SHP77 treated with DMSO at 0.1 percent for 48 hours (cell line): ENCODE data around the gene CC2D1A.

ENCODE experiments used
- DNase-seq: peaks from one replicate; lab custom pipeline; 2025; lab: John Stamatoyannopoulos, UW

The CC2D1A gene

GRCh38 chr19:13877303-13877702 is 28.7 kb upstream of the CC2D1A start:
- no peak for DNase-seq

- DNase-seq: peak; percentile 81
Measured at GRCh38 chr19:13880059-13881043, 25.6 kb upstream of the CC2D1A start.

- no peak for DNase-seq
Measured at GRCh38 chr19:13881251-13881691, 24.7 kb upstream of the CC2D1A start.

- no peak for DNase-seq
Measured at GRCh38 chr19:13881692-13882418, 24.1 kb upstream of the CC2D1A start.

GRCh38 chr19:13882419-13882795 is 23.6 kb upstream of the CC2D1A start:
- DNase-seq: no peak

- DNase-seq: no peak
Measured at GRCh38 chr19:13882836-13883235, 23.2 kb upstream of the CC2D1A start.

- no peak for DNase-seq
Measured at GRCh38 chr19:13883516-13884064, 22.4 kb upstream of the CC2D1A start.

GRCh38 chr19:13884726-13885591 is 21.0 kb upstream of the CC2D1A start:
- no peak for DNase-seq

GRCh38 chr19:13885826-13886365 is 20.1 kb upstream of the CC2D1A start:
- DNase-seq: no peak

GRCh38 chr19:13887018-13887436 is 19.0 kb upstream of the CC2D1A start:
- no peak for DNase-seq

- no peak for DNase-seq
Measured at GRCh38 chr19:13887517-13887916, 18.5 kb upstream of the CC2D1A start.

GRCh38 chr19:13888281-13888680 is 17.7 kb upstream of the CC2D1A start:
- no peak for DNase-seq

GRCh38 chr19:13890136-13890535 is 15.9 kb upstream of the CC2D1A start:
- no peak for DNase-seq

- DNase-seq: no peak
Measured at GRCh38 chr19:13892870-13893269, 13.1 kb upstream of the CC2D1A start.

GRCh38 chr19:13894552-13894951 is 11.4 kb upstream of the CC2D1A start:
- no peak for DNase-seq

- no peak for DNase-seq
Measured at GRCh38 chr19:13896227-13896626, 9.8 kb upstream of the CC2D1A start.

- no peak for DNase-seq
Measured at GRCh38 chr19:13899393-13899792, 6.6 kb upstream of the CC2D1A start.

- DNase-seq: no peak
Measured at GRCh38 chr19:13899912-13900584, 6.0 kb upstream of the CC2D1A start.

GRCh38 chr19:13902993-13903555 is 2.9 kb upstream of the CC2D1A start:
- DNase-seq: no peak

- DNase-seq: no peak
Measured at GRCh38 chr19:13906521-13906904, 512 bp downstream of the CC2D1A start.

- no peak for DNase-seq
Measured at GRCh38 chr19:13906910-13907309, 909 bp downstream of the CC2D1A start.
